Breast epithelium (tissue), 3 donors: ENCODE measurements around the gene COBLL1.

Source experiments
- POLR2AphosphoS5 ChIP-seq, 3 donors: sonication (generic); formaldehyde crosslinking; IDR thresholded peaks; one replicate each; pipeline ENCODE4 v1.6.1; 2017; ENCODE audit warnings: antibody characterized with exemption in 3 of 3
- TF ChIP-seq, protein P1 (sequence below), 3 donors: fragments of 450-650 bp; IDR thresholded peaks; one replicate each; pipeline ENCODE4 v1.5.1; 2016 to 2017; ENCODE audit warnings: antibody characterized with exemption in 3 of 3, mild to moderate bottlenecking in 3 of 3, moderate library complexity in 3 of 3

DNA sequence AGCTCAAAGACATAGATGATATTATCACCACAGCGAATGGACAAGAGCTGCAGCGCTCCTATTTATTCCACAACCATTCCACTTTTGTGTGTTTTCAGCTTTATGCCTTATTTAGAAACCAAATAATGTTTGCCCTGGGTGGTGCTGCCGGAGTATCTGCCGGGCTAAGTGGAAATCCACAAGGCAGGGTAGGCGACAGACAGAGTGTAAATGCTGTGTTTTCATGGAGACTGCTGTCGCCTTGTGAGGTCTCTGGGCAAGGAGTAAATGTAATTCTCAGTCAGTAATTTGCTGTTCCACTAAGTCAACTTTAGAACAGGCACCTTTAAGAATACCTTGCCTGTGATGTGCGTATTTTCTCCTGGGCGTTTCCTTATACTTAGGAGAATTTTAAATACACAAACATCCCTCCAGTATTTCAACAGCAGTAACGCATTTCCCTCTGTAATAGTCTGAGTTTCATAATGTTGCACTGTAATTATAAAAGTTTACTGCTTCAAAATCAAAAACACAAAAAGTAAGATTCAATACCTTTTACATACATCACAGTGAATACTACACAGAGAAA, 60.9 kb downstream of the COBLL1 start:
- TF ChIP-seq, protein P1, sequence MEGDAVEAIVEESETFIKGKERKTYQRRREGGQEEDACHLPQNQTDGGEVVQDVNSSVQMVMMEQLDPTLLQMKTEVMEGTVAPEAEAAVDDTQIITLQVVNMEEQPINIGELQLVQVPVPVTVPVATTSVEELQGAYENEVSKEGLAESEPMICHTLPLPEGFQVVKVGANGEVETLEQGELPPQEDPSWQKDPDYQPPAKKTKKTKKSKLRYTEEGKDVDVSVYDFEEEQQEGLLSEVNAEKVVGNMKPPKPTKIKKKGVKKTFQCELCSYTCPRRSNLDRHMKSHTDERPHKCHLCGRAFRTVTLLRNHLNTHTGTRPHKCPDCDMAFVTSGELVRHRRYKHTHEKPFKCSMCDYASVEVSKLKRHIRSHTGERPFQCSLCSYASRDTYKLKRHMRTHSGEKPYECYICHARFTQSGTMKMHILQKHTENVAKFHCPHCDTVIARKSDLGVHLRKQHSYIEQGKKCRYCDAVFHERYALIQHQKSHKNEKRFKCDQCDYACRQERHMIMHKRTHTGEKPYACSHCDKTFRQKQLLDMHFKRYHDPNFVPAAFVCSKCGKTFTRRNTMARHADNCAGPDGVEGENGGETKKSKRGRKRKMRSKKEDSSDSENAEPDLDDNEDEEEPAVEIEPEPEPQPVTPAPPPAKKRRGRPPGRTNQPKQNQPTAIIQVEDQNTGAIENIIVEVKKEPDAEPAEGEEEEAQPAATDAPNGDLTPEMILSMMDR (IDR thresholded peaks at IDR 0.05), result no peak
- TF ChIP-seq POLR2AphosphoS5 (IDR thresholded peaks at IDR 0.05), result no peak
